Loucy (cell line): ENCODE data around the gene IKBIP.

Experiments
- EZH2phosphoT487 ChIP-seq: fragments of 200-600 bp; IDR thresholded peaks from 2 replicates; pipeline ENCODE4 v1.6.1; 2018; ENCODE audit warnings: antibody characterized with exemption, mild to moderate bottlenecking, moderate library complexity, borderline replicate concordance
- TF ChIP-seq, protein P1 (sequence below): fragments of 200-600 bp; sonication (generic); conservative IDR thresholded peaks from 2 replicates; pipeline ENCODE4 v1.5.1; 2014; ENCODE audit warnings: mild to moderate bottlenecking, antibody characterized with exemption, low read length

DNA sequence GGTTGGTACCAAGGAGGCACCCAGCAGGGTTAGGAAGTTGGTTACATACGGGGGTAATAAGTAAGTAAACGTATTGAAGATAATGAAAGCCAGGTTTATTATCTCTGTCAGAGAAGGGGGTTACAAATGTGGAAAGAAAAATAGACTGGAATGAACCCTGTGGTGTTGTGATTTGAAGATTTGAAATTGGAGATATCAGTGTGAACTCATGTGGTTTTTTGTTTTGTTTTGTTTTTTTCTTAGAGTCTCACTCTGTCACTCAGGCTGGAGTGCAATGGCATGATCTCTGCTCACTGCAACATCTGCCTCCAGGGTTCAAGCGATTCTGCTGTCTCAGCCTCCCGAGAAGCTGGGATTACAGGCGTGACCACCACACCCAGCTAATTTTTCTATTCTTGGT is 65.2 kb downstream of the IKBIP start:
- TF ChIP-seq, protein P1, sequence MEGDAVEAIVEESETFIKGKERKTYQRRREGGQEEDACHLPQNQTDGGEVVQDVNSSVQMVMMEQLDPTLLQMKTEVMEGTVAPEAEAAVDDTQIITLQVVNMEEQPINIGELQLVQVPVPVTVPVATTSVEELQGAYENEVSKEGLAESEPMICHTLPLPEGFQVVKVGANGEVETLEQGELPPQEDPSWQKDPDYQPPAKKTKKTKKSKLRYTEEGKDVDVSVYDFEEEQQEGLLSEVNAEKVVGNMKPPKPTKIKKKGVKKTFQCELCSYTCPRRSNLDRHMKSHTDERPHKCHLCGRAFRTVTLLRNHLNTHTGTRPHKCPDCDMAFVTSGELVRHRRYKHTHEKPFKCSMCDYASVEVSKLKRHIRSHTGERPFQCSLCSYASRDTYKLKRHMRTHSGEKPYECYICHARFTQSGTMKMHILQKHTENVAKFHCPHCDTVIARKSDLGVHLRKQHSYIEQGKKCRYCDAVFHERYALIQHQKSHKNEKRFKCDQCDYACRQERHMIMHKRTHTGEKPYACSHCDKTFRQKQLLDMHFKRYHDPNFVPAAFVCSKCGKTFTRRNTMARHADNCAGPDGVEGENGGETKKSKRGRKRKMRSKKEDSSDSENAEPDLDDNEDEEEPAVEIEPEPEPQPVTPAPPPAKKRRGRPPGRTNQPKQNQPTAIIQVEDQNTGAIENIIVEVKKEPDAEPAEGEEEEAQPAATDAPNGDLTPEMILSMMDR: no peak
- no peak for TF ChIP-seq EZH2phosphoT487
